ENCODE measurements around the gene CENPX. TPM values are rescaled to one million over a fixed set of nuclear protein-coding genes. Genes with fewer than 3 reads are reported as not detected.

CENPX gene
- total and polyA plus RNA-seq, 2 of the 13 experiments (the other 11 are each of a cell fraction or from before 2014, with no cell fraction given) = 92.7 to 170 TPM

DNA sequence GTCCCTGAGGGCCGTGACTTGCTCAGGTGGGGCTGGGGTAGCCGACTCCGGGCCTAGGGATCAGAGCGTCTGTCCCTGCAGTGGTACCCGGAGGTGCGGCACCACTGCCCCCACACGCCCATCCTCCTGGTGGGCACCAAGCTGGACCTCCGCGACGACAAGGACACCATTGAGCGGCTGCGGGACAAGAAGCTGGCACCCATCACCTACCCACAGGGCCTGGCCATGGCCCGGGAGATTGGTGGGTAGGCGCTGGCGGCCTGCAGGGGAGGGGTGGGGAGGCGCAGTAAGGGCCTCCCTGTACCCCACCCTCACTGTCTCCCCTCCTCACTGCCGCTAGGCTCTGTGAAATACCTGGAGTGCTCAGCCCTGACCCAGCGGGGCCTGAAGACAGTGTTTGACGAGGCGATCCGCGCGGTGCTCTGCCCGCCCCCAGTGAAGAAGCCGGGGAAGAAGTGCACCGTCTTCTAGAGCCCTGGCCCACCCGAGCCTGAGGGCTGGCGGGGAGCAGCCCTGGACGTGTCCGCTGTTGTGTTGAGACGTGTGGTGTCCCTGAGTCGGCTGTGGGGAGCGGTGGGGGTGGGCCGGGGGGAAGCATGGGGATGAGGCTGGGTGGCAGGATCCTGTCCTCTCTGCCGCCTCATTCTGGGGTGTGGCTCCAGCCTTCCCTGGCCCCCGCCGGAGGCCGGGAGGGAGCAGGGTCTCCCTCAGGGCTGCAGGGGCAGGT lies 10.8 kb upstream of the CENPX start (continued):
- TF ChIP-seq, protein P1, sequence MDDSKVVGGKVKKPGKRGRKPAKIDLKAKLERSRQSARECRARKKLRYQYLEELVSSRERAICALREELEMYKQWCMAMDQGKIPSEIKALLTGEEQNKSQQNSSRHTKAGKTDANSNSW (CRISPR knock-in tag; IDR thresholded peaks at IDR 0.05; ENCODE audit: borderline replicate concordance) = no peak
- TF ChIP-seq SP4 (CRISPR knock-in tag; IDR thresholded peaks at IDR 0.05) (no peak), PHF8 (CRISPR knock-in tag; IDR thresholded peaks at IDR 0.05) (no peak), ZNF7 (CRISPR knock-in tag; IDR thresholded peaks at IDR 0.05) (no peak), ZNF564 (CRISPR knock-in tag; IDR thresholded peaks at IDR 0.05) (no peak), KDM4B (CRISPR knock-in tag; IDR thresholded peaks at IDR 0.05) (no peak), GTF3A (CRISPR knock-in tag; conservative IDR thresholded peaks at IDR 0.05) (no peak), HIVEP1 (CRISPR knock-in tag; IDR thresholded peaks at IDR 0.05) (no peak), POLR2G (IDR thresholded peaks at IDR 0.05; ENCODE audit: low read depth, low read length) (peak; percentile 64), HNRNPL (IDR thresholded peaks at IDR 0.05; ENCODE audit: low read depth, low read length) (peak; percentile 70), MAFG (CRISPR knock-in tag; IDR thresholded peaks at IDR 0.05) (no peak), RBAK (CRISPR knock-in tag; IDR thresholded peaks at IDR 0.05) (no peak), AGO1 (IDR thresholded peaks at IDR 0.05; ENCODE audit: low read depth, low read length, poor library complexity, severe bottlenecking) (peak; percentile 87)
- TF ChIP-seq, protein P2, sequence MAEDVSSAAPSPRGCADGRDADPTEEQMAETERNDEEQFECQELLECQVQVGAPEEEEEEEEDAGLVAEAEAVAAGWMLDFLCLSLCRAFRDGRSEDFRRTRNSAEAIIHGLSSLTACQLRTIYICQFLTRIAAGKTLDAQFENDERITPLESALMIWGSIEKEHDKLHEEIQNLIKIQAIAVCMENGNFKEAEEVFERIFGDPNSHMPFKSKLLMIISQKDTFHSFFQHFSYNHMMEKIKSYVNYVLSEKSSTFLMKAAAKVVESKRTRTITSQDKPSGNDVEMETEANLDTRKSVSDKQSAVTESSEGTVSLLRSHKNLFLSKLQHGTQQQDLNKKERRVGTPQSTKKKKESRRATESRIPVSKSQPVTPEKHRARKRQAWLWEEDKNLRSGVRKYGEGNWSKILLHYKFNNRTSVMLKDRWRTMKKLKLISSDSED (CRISPR knock-in tag; IDR thresholded peaks at IDR 0.05) = no peak
- TF ChIP-seq, protein P3, sequence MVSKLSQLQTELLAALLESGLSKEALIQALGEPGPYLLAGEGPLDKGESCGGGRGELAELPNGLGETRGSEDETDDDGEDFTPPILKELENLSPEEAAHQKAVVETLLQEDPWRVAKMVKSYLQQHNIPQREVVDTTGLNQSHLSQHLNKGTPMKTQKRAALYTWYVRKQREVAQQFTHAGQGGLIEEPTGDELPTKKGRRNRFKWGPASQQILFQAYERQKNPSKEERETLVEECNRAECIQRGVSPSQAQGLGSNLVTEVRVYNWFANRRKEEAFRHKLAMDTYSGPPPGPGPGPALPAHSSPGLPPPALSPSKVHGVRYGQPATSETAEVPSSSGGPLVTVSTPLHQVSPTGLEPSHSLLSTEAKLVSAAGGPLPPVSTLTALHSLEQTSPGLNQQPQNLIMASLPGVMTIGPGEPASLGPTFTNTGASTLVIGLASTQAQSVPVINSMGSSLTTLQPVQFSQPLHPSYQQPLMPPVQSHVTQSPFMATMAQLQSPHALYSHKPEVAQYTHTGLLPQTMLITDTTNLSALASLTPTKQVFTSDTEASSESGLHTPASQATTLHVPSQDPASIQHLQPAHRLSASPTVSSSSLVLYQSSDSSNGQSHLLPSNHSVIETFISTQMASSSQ (IDR thresholded peaks at IDR 0.05; ENCODE audit: low read depth) = no peak
- TF ChIP-seq, protein P3 (CRISPR knock-in tag; IDR thresholded peaks at IDR 0.05; ENCODE audit: borderline replicate concordance) = no peak
- TF ChIP-seq, protein P4, sequence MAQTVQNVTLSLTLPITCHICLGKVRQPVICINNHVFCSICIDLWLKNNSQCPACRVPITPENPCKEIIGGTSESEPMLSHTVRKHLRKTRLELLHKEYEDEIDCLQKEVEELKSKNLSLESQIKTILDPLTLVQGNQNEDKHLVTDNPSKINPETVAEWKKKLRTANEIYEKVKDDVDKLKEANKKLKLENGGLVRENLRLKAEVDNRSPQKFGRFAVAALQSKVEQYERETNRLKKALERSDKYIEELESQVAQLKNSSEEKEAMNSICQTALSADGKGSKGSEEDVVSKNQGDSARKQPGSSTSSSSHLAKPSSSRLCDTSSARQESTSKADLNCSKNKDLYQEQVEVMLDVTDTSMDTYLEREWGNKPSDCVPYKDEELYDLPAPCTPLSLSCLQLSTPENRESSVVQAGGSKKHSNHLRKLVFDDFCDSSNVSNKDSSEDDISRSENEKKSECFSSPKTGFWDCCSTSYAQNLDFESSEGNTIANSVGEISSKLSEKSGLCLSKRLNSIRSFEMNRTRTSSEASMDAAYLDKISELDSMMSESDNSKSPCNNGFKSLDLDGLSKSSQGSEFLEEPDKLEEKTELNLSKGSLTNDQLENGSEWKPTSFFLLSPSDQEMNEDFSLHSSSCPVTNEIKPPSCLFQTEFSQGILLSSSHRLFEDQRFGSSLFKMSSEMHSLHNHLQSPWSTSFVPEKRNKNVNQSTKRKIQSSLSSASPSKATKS (CRISPR knock-in tag; IDR thresholded peaks at IDR 0.05) = no peak
- TF ChIP-seq, protein P5, sequence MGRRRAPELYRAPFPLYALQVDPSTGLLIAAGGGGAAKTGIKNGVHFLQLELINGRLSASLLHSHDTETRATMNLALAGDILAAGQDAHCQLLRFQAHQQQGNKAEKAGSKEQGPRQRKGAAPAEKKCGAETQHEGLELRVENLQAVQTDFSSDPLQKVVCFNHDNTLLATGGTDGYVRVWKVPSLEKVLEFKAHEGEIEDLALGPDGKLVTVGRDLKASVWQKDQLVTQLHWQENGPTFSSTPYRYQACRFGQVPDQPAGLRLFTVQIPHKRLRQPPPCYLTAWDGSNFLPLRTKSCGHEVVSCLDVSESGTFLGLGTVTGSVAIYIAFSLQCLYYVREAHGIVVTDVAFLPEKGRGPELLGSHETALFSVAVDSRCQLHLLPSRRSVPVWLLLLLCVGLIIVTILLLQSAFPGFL (CRISPR knock-in tag; IDR thresholded peaks at IDR 0.05) = no peak
- TF ChIP-seq, protein P6, sequence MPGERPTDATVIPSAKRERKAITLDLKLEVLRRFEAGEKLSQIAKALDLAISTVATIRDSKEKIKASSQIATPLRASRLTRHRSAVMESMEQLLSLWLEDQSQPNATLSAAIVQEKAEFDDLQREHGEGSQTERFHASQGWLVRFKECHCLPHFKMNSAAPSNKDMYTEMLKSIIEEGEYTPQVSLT (CRISPR knock-in tag; IDR thresholded peaks at IDR 0.05; ENCODE audit: borderline replicate concordance, low read depth) = no peak

Data from HepG2 (cell line).